ENCODE results near the gene MRPL45.
"Not testable (repeated sequence)": the region's sequence is repeated elsewhere in the genome, so short reads cannot be mapped to it uniquely, and the experiment has no call there.

DNA sequence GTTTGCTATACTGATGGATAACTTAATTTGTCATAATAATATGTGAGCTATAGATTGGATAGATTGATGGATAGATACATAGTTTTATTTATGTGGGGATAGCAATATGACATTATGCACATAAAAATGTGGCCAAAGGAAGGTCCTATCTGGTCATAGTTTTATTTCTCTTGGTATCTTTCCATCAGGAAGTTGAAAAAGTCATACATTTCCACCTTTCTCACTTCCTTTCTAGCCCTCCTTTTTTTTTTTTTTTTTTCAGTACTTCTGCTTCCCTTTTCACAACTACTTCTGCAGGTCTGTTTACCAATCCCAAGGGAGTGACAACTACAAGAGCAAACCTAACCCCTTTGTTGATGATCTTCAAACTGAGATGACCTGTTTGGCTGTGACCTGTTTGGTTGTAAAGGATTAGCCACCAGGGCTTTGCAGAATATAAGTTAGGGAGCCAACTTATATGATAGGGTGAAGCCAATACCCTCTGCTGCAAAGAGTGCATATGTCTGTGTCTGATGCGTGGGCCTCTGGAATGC lies 30.9 kb upstream of the MRPL45 start:
- not testable (repeated sequence) for TF ChIP-seq EZH2 (IDR thresholded peaks at IDR 0.05; ENCODE audit: borderline replicate concordance, insufficient read depth, low read depth, low read length, poor library complexity, severe bottlenecking)
- TF ChIP-seq, protein P1, sequence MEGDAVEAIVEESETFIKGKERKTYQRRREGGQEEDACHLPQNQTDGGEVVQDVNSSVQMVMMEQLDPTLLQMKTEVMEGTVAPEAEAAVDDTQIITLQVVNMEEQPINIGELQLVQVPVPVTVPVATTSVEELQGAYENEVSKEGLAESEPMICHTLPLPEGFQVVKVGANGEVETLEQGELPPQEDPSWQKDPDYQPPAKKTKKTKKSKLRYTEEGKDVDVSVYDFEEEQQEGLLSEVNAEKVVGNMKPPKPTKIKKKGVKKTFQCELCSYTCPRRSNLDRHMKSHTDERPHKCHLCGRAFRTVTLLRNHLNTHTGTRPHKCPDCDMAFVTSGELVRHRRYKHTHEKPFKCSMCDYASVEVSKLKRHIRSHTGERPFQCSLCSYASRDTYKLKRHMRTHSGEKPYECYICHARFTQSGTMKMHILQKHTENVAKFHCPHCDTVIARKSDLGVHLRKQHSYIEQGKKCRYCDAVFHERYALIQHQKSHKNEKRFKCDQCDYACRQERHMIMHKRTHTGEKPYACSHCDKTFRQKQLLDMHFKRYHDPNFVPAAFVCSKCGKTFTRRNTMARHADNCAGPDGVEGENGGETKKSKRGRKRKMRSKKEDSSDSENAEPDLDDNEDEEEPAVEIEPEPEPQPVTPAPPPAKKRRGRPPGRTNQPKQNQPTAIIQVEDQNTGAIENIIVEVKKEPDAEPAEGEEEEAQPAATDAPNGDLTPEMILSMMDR (IDR thresholded peaks at IDR 0.05) = not testable (repeated sequence)

All from B cell (primary cell).